Measurements from ENCODE around the gene SRSF9.

DNA sequence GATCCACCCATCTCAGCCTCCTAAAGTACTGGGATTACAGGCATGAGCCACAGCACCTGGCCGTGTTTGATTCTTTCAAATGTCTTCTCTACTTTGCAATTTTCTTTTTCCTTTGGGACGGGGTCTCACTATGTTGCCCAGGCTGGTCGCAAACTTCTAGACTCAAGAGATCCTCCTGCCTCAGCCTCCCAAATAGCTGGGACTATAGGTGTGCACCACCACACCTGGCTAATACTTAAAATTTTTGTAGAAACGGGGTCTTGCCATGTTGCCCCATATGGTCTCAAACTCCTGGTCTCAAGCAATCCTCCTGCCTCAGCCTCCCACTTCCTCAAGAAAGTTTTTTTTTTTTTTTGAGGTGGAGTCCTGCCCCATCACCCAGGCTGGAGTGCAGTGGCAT, 21.6 kb downstream of the SRSF9 start:
- TF ChIP-seq, protein P1, sequence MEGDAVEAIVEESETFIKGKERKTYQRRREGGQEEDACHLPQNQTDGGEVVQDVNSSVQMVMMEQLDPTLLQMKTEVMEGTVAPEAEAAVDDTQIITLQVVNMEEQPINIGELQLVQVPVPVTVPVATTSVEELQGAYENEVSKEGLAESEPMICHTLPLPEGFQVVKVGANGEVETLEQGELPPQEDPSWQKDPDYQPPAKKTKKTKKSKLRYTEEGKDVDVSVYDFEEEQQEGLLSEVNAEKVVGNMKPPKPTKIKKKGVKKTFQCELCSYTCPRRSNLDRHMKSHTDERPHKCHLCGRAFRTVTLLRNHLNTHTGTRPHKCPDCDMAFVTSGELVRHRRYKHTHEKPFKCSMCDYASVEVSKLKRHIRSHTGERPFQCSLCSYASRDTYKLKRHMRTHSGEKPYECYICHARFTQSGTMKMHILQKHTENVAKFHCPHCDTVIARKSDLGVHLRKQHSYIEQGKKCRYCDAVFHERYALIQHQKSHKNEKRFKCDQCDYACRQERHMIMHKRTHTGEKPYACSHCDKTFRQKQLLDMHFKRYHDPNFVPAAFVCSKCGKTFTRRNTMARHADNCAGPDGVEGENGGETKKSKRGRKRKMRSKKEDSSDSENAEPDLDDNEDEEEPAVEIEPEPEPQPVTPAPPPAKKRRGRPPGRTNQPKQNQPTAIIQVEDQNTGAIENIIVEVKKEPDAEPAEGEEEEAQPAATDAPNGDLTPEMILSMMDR (IDR thresholded peaks at IDR 0.05), result no peak
- TF ChIP-seq POLR2A (IDR thresholded peaks at IDR 0.05), result no peak
